Activated CD4-positive, alpha-beta T cell treated with anti-CD3 and anti-CD28 coated beads, Interleukin-2, amount 50 U/mL, for 48 hours (primary cell): ENCODE data around the gene DAND5.

Experiments used
- DNase-seq, 2 experiments: peaks; one replicate each; pipeline ENCODE4 v3.0.0-alpha.2; 2020

The DAND5 gene, protein sequence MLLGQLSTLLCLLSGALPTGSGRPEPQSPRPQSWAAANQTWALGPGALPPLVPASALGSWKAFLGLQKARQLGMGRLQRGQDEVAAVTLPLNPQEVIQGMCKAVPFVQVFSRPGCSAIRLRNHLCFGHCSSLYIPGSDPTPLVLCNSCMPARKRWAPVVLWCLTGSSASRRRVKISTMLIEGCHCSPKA

DNA sequence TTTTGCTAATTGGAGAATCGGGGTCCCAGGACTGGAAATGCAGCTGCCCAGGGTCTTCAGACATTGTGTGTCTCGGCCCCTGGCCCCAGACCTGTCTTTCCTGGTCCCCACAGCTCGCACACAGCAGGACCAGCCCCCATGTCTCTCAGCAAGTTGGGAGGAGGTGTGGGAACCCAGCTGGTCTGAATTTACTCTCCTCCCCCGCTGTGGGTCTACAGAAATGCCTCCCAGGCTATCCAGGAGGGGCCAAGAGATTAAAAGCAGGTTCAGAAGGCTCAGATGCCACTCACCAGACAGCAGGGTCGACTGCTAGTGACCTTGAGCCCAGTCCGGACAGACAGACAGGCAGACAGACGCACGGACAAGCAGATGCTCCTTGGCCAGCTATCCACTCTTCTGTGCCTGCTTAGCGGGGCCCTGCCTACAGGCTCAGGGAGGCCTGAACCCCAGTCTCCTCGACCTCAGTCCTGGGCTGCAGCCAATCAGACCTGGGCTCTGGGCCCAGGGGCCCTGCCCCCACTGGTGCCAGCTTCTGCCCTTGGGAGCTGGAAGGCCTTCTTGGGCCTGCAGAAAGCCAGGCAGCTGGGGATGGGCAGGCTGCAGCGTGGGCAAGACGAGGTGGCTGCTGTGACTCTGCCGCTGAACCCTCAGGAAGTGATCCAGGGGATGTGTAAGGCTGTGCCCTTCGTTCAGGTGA, at the start of gene DAND5:
TSS of gene DAND5 (plus strand) at position 285 of the 697 bp plus-strand sequence. CDS start at position 370, 85 bp downstream.
- DNase-seq, result no peak

DNA sequence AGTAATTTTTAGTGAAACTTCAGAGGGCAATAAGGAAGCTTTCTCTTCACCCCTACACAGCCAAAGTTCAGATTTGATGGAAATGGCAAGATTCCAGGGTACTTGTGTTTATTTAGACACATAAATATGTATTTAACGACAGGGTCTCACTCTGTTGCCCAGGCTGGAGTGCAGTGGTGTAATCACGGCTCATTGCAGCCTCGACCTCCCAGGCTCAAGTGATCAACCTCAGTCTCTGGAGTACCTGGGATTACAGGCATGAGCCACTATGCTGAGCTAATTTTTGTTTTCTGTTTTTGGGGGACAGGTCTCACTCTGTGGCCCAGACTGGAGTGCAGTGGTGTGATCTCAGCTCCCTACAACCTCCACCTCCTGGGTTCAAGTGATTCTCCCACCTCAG, 48.3 kb upstream of the DAND5 start:
- no peak for DNase-seq

DNA sequence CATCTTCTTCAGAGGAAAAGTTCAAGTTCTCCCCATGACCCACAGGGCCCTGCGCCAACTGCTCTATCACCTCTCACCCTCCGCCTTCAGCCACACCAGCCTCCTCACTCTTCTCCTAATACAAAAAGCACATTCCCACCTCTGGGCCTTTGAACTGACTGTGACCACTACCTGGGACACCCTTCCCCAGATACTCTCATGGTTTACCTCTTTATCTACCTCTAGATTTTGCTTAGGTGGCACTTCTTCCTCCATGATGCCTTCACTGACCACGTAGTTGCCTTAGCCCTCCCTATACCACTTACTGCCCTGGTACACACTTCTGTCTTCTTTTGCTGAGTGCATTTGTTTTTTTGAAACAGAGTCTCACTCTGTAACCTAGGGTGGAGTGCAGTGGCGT, 46.4 kb upstream of the DAND5 start:
- no peak for DNase-seq

DNA sequence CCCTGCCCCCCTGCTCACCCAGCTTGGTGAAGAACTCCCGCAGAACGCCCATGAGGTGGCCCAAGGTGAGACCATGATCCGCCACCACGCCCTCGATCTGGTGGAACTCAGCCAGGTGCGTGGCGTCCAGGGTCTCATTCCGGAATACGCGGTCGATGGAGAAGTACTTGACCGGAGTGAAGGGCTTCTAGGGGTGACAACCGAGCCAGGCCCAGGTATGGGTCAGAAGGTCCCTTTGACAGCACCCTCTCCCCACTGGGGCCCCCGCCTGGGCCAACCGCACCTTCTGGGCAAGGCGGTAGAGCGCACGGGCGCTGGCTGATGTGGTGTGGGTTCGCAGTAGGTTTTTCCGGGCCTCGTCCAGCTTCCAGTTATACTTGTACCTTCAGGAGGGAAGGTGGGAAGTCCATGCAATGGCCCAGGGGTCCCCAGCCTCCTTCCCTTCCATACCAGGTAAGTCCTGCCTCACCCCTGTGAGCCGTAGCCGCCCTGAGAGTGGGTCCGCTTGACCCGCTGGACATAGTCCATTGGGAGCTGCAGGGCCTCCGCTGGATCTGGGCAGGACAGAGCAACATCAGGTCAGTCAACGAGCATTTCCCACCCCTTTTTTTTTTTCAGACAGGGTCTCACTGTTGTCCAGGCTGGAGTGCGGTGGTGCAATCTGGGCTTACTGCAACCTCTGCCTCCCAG, 44.6 kb upstream of the DAND5 start:
- DNase-seq, result no peak

DNA sequence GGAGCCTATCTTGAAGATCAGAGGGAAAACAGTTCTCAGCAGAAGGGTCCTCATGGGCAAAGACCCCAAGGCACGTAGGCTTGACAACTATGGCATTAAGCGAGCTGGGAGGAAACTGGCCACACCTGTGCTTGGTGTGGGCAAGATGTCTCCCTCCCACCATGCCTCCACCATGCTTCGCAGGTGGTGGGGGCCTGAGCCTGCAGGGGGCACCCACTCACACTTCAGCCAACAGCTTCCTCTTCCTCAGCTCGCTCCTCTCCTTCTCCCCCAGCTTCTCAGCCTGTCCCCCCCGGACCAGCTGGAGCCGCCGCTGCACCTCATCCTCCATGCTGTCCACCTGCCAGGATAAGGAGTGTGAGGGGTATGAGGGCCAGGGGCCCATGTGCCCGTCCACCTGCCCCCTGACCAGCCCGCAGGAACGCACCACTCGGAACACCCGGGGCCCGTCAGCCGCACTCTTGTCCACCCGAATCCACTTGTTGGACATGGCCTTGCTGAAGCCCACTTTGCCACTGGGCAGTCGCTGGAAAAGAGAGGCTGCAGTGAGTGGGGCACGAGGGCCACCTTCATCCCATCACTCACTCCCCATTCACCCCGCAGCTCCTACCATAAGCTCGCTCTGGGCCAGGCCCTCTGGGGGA, 39.3 kb upstream of the DAND5 start:
- no peak for DNase-seq

DNA sequence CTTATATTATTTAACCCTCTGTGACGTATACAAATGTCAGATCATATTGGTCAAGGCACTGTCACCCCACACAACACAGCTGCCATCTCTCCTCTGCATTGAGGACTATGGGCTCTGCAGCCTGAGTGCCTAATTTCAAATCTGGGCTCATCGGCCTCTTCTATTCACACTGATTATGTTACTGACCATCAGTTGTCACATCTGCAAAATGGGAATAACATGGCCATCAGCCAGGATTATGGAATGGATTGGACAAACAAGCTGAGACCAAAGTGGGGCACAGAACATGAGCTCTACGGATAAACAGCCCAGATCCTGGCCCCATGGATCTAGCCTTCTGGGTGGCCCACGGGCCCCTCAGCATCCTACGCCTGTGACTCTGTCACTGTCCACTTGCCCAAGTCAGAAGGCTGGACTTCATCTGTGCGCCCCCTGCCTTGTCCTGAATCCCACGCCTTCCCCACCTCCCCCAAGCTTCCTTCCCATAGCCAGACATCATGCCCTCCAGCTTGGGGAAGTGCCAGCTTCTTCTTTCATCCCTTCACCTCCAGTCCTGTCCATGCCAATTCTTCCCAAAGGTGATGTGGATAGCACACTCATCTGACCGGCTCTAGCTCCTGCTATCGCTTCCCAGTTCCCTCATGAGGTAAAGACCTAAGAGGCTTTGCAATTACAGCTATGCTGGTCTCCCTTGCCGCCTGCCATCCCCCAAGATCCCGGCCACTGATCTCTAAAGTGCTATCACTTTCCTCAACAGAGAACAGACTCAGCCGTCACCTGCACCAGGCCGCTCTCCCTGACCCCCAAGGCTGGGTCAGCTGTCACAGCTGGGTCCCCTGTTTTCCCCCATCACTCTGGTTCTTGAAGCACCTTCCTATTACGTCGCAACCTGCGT, 36.7 kb upstream of the DAND5 start:
- no peak for DNase-seq

DNA sequence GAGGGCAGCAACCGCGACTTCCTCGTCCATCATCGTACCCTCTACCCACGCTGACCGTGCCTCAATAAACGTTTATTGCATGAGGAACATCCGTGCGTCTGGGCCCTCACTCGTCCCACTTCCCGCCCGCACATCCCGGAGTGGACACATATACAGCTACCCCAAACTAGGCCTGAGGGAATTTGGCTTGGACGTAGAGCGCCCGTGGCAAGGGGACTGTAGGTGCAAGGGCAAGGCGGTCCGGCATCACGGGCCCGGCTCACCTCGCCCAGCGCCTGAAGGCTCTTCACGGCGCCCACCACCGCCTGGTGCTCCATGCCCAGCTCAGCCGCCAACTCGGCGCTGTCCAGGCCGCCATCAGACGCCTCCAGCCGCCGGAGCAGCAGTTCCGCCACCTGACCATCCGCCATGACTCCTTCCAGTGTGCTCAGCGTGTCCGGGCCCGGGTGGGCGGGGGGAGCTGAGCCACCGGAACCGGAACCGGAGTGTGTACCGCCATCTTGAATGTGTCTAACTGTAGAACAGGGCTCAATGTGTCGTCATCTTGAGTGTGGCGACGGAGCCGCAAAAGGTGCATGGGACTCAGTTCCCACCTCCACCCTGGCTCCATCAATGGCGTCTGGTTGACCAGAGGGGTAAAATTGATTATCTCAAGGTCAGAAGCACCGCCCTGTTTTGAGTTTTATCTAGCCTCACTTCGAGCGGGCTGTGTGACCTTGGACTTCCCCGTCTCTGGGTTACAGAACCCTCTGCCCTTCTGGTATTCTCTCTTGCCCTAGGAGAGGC, 35.9 kb upstream of the DAND5 start, which contains the start of gene FARSA:
TSS of gene FARSA (minus strand) at position 425 of the 786 bp plus-strand sequence. CDS start at position 410, 15 bp downstream.
- peak; percentile 91 to 92 for DNase-seq

DNA sequence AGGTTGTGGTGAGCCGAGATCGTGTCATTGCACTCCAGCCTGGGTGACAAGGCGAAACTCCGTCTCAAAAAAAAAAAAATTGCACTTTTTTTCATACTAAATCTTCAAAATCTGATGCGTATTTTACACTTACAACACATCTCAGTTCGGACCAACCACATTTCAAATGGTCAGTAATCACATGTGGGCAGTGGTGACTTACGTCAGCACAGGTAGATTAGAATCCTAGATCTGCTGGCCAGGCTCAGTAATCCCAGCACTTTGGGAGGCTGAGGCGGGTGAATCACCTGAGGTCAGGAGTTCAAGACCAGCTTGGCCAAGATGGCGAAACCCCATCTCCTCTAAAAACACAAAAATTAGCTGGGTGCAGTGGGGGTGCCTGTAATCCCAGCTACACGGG, 34.3 kb upstream of the DAND5 start:
- DNase-seq, result no peak

DNA sequence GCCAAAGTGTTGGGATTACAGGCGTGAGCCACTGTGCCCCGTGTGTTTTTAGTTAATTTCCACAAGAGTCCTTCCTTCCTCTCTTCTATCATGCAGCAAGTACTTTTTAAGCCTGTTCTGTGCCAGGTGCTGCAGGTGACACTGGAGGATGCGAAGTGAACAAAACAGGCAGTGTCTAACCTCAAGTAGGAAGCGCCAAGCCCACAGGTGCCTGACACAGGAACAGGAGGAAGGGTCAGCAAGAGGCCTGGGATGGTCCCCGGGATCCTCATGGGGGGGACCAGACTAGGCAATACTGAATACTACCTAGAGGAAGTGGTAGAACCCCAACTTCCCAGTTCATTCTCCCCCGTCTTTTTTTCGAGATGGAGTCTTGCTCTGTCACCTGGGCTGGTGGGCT, 32.8 kb upstream of the DAND5 start:
- no peak for DNase-seq

DNA sequence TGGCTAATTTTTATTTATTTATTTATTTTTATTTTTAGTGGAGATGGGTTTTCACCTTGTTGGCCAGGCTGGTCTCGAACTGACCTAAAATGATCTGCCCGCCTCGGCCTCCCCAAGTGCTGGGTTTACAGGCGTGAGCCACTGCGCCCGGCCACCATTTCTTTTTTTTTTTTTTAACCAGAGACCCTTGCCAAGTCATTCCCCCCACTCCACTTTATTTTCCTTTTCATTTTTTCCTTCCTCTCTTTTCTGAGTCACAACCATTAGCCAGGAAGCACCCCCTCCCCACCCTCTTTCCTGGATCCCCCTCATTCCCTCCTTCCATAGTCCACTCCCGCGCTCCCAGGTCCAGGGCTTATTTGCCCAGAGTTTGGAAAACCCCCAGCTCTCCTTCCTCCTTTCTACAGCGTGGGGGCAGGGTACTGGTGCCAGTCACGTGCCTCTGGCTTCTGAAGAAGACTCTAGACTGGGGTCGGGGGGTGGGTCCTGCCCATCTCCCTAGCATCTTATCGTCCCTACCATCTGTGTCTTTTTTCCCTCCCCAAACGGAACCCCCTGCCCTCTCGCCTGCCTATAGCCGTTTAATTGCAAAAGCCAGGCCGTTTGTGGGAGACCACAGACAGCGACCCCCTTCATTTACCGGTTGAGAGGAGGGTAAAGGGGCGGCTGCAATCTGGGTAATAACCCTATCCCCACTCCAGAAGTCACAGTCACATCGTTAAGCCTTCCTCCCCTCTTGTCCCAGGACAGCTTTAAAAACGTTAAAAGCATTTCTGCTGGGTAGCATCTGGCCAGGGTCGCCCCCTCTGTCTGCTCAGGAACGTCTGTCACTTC, 32.1 kb upstream of the DAND5 start:
- DNase-seq, result no peak

DNA sequence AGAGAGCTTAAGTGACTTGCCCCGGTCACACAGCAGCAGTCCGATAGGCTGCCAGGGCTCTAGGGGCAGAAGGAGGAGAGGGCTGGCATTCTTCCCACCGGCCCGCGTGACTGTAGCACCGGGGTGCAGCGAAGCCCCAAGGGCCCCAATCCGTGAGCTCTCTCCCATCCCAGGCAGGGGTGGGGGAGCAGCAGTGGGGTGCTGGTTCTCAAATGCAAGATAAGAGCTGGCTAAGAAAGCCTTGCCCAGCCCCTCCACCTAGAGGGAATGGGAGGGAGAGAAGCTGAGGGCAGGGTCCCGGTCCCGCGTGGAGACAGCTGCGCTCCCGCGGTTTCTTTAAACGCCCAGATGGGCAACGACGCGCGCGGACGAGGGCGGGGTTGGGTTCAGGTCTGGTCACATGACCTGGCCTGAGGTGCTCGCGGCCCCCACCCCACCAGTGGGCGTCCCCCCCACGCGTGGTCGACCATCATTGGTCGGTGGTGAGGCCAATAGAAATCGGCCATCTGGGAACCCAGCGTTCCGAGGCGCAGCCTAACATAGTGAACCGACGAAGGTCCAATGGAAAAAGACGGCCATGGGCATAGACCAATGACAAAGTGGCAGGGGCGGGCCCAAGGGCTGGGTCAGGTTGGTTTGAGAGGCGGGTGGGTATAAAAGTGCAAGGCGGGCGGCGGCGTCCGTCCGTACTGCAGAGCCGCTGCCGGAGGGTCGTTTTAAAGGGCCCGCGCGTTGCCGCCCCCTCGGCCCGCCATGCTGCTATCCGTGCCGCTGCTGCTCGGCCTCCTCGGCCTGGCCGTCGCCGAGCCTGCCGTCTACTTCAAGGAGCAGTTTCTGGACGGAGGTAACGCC, 31.2 kb upstream of the DAND5 start, which contains the start of gene CALR:
TSS of gene CALR (plus strand) at position 683 of the 852 bp plus-strand sequence. CDS start at position 754, 71 bp downstream.
- peak; percentile 99 to 100 for DNase-seq

DNA sequence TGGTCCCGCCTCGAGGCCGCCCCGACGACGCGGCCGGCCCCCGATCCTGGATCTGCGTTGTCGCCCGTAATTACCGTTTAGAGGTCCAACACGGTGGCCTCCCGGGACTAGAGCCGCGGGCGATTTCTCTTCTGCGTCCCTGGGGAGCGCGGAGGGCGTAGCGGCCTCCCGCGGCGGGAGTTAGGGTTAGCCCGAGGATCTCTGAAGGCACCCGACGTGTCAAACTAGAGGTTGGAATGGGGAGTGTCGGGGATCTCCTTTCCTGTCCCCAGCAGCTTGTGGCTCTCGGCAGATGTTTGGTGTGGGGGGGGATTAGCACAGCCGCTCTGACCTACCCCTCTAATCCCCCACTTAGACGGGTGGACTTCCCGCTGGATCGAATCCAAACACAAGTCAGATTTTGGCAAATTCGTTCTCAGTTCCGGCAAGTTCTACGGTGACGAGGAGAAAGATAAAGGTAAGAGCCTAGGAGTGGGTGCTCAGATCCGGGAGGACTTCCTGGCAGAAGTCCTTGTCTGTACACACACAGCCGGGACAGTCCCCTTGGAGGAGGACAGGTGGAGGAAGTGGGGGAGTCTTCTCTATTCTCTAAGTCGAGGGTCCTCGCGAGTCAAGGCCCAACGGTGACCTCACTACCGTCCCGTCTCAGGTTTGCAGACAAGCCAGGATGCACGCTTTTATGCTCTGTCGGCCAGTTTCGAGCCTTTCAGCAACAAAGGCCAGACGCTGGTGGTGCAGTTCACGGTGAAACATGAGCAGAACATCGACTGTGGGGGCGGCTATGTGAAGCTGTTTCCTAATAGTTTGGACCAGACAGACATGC, 30.4 kb upstream of the DAND5 start:
- DNase-seq, result peak; percentile 47 to 56

DNA sequence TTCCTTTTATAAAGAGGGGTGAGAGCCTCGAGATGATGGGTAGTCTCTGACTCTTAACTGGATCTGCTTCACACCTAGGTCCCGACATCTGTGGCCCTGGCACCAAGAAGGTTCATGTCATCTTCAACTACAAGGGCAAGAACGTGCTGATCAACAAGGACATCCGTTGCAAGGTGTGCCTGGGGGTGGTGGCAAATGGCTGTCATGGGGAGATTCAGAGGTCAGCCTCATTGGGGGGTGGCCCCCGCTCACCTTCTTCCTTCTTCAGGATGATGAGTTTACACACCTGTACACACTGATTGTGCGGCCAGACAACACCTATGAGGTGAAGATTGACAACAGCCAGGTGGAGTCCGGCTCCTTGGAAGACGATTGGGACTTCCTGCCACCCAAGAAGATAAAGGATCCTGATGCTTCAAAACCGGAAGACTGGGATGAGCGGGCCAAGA, 29.4 kb upstream of the DAND5 start:
- no peak for DNase-seq

DNA sequence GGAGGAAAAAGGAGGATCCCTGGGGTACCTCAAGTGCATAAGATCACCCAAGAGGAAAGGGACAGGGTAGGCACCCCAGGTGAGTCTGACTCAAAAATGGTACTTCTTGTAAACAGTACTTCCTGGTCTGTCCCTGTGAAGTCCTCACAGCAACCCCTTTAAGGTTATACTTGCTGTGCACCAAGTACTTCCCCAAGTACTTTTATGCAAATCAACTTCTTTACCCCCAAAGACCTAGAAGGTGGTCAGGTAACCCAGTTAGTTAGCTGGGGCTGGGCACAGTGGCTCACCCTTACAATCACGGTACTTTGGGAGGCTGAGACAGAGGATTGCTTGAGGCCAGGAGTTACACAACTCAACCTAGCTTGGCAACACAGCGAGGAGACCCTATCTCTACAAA, 28.5 kb upstream of the DAND5 start:
- DNase-seq, result no peak

DNA sequence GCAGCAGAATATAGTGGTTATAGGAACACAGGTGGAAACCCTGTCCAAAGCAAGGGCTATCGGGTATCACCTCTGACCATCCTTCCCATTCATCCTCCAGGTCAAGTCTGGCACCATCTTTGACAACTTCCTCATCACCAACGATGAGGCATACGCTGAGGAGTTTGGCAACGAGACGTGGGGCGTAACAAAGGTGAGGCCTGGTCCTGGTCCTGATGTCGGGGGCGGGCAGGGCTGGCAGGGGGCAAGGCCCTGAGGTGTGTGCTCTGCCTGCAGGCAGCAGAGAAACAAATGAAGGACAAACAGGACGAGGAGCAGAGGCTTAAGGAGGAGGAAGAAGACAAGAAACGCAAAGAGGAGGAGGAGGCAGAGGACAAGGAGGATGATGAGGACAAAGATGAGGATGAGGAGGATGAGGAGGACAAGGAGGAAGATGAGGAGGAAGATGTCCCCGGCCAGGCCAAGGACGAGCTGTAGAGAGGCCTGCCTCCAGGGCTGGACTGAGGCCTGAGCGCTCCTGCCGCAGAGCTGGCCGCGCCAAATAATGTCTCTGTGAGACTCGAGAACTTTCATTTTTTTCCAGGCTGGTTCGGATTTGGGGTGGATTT, 25.8 kb upstream of the DAND5 start:
- DNase-seq, result no peak

DNA sequence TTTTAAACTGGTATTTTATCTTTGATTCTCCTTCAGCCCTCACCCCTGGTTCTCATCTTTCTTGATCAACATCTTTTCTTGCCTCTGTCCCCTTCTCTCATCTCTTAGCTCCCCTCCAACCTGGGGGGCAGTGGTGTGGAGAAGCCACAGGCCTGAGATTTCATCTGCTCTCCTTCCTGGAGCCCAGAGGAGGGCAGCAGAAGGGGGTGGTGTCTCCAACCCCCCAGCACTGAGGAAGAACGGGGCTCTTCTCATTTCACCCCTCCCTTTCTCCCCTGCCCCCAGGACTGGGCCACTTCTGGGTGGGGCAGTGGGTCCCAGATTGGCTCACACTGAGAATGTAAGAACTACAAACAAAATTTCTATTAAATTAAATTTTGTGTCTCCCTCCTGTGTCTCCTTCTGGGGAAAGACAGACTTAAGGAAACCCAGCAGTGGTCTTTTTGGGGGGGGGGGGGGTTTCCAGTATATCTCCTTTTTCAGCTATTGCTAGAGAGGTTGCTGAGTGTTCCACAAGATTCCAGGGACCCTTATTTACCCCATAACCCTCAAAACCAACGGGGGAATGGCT, 25.2 kb upstream of the DAND5 start:
- DNase-seq, result no peak

DNA sequence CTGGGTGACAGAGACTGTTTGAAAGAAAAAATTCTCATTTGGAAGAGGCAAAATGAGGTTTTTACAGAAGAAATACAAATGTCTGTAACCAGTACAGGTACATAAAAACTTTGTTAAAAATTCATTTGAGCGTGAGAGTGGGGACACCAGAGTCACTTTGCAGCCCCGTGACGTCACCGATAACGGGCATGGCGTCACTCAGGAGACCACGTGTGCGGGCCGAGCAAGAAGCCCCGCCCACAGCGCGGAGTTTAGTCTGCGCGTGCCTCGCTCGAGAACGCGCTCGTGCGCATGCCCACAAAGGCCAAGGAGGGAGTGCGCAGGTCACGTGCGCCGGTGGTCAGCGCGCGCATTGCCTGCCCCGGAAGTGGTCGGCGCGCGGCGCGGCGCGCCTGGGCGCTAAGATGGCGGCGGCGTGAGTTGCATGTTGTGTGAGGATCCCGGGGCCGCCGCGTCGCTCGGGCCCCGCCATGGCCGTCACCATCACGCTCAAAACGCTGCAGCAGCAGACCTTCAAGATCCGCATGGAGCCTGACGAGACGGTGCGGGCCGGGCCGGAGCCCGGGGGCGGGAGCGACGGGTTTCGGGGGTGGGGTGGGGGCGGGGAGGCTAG, 23.8 kb upstream of the DAND5 start, which contains the start of gene RAD23A:
TSS of gene RAD23A (plus strand) at position 384 of the 613 bp plus-strand sequence. CDS start at position 471, 87 bp downstream.
- DNase-seq, result peak; percentile 98
